GM18502 (cell line): ENCODE data around the gene ITGB4.
A peak's percentile ranks its signal among the peaks of the same experiment; 100 is the strongest.

Source experiments
- ATAC-seq: cut with Tn5 transposase; IDR thresholded peaks from one replicate; pipeline ENCODE4 v1.9.1; 2021; ENCODE audit warnings: mild to moderate bottlenecking; ENCODE audit not compliant: unreplicated experiment, poor library complexity

ITGB4 gene

DNA sequence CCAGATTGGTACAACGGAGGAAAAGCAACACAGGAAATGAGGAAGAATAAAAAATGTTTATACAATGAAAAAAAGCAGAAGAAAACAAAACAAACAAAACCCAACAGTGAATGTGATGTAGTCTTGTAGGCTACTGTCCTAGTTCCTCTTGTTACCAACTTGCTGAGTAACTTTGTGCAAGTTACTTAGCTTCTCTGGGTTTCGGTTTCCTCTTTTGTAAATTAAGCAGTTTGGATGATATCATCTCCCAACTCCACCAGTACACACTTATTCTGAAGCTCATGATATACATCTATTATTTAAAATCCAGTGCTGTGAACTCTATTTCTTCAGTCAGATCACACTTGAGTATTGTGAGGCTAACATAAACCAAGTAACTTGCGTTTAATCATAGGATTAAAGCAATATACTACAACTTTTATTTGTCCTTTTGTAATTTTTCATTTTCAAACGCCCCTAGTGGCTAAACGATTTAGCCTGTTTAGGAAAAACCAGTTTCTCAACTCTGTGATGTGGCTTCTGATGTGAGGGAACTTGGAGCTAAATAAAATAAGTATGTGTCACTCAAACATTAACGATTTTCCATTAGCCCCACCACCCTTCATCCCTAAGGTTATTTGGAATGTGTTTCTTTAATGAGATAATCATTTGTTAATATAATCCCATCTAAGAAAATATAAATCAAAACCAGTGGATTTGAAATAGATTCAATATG is 62.0 kb downstream of the ITGB4 start:
- no peak for ATAC-seq

DNA sequence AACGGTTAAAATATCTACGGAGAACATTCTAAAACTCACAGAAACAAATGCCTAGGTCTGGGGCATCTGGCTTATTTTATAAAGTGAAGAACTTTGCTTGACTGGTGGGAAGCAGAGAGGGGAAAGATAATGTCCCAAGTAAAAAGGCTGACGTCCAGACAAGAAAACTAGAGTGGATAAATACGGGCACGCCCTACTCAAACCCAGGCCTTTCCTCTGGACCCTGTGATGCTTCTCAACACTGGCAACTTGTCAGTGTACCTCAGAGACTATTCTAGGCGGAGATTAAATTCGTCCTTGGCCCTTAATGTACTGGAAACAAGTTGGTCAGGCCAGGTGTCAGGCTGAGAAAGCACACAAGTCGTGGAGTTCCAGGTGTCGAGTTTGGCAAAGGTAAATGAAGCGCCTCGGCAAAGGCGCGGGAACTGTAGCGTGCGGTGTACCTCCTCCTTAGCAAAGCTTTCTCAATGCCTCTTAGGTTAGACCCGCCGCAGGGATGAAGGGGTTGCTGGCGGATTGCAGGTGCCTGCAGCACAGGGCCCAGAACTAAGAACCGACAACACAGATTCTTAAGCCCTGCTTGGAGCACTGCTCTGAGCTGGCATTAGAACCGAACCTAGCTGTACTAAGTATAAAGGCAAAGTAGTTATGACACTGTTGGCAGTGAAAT is 62.7 kb downstream of the ITGB4 start:
- peak; percentile 2 for ATAC-seq

DNA sequence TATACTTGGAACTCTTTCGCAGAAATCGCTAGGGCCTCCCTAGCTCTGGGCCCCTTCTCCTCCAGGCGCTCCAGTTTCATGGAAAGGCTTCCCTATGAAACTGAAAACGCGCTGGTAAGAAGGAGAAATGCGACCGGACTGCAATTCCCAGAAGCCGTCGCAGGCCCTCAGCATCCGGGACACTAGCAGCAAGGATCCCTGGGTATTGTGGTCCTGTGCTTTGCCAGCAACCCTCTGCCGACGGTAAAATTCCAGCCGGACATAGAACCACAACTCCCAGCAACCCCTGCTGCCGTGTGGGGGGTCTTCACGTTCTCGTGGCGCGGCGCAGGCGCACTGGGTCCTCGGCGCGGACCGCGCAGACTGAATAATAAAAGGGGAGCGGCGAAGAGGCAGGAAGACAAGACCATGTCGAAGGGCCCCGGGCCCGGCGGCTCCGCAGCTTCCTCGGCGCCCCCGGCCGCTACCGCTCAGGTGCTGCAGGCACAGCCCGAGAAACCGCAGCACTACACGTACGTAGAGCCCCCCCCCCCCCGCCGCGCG is 63.3 kb downstream of the ITGB4 start, which contains the start of gene UNK:
UNK (plus strand) TSS at position 334 of the 543 bp plus-strand sequence; CDS start at position 409, 75 bp downstream.
- ATAC-seq, result peak; percentile 62

- peak; percentile 55 for ATAC-seq
These were observed 64.0 kb downstream of the ITGB4 start for GRCh38 chr17:75785016-75785890.

GRCh38 chr17:75791254-75791653 is 70.0 kb downstream of the ITGB4 start:
- ATAC-seq, result no peak

- ATAC-seq, result no peak
These were observed 72.2 kb downstream of the ITGB4 start for GRCh38 chr17:75793460-75793859.

GRCh38 chr17:75795820-75796607 is 74.8 kb downstream of the ITGB4 start:
- no peak for ATAC-seq

- ATAC-seq, result no peak
These were observed 78.1 kb downstream of the ITGB4 start for GRCh38 chr17:75799402-75799801.

DNA sequence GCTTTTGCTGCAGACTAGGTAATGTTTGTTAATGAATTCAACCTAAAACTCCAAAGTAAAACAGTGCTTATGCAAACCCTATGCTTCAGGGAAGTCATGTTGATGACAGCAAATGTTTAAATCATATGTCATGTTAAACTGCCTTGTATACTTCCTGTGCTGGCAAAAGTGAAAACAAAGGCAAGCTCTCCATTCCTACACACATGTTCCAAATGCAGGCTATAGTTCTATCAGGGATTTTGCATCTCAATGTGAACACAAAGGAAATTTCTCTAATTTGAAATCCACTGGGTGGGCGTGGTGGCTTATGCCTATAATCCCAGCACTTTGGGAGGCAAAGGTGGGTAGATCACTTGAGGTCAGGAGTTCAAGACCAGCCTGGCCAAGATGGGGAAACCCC is 82.6 kb downstream of the ITGB4 start:
- no peak for ATAC-seq

DNA sequence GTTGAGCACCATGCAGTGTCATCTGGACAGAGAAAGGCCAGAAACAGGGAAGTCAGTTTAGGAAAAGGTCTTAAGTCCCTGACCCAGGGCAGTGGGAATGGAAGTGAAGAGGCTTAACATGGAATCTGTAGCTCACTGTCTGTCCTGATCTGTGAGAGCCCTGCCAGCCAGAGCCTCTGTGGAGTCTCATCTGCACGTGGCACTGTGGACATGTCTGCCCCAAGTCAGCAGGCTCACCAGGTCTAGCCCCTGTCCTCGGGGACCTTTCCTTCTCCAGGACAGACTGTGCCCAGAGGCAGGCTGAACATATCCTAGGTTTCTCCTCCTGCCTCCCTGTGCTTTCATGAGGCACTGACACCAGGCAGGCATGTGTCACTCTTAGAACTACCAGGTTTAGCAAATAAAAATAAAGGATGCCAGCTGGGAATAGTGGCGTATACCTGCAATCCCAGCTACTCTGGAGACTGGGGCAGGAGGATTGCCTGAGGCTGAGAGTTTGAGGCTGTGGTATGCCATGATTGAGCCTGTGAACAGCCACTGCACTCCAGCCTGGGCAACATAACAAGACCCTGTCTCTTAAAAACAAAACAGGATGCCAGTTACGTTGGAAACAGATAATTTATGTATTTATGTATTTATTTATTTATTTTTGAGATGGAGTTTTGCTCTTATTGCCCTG is 85.7 kb downstream of the ITGB4 start:
- ATAC-seq, result no peak
